ENCODE data around the gene IVNS1ABP.
"Not testable (repeated sequence)": the region's sequence is repeated elsewhere in the genome, so short reads cannot be mapped to it uniquely, and the experiment has no call there.

IVNS1ABP gene

DNA sequence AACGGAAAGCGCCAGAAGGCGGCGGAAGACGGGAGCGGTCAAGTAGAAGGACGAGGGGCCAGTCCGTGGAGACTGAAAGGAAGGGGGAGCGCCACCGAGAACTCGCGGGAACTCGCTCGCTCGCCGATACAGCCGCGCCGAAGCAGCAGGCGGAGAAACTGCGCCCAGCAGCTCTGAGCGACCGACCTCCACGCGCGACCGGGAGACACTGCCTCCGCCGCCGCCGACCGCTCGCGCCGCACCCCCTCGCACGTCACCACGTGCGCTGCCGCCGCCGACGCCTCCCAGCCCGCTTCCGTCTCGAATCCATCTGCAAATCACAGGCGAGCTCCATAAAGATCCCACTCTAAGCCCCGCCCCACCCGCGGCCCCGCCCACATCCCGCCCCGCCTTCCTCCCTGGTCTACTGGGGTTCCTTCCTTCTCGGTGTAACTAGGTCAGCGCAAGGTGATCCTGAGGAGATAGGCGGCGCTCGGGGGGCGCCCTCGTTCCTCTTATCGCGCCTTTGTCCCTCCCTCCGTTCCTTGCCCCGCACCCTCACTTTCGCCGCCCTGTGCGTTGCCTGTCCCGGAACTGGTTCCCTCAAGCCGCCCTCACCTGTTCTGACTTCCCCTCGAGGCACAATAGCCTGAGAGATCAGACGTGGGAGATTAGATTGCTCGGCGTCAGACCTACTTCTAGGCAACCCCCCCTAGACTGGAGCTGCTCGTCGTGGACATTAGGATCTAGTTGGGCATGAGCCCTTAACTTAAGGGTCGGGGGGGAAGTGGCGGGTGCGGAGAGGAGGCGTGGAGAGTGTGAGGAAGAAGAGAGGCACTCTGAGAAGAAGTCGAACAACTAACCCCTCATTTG is at the start of gene IVNS1ABP:
Gene IVNS1ABP (minus strand): TSS at position 210 of the 852 bp plus-strand sequence. CDS start 7,750 bp downstream, outside the sequence.
- DNase-seq (ENCODE audit: low read depth, low spot score): peak; percentile 96

- no peak for DNase-seq (ENCODE audit: low read depth, low spot score)
Measured at GRCh38 chr1:185365951-185366350, 48.9 kb upstream of the IVNS1ABP start.

- not testable (repeated sequence) for DNase-seq (ENCODE audit: low read depth, low spot score)
Measured at GRCh38 chr1:185364528-185364927, 47.5 kb upstream of the IVNS1ABP start.

- DNase-seq (ENCODE audit: low read depth, low spot score): no peak
Measured at GRCh38 chr1:185363205-185363604, 46.2 kb upstream of the IVNS1ABP start.

DNA sequence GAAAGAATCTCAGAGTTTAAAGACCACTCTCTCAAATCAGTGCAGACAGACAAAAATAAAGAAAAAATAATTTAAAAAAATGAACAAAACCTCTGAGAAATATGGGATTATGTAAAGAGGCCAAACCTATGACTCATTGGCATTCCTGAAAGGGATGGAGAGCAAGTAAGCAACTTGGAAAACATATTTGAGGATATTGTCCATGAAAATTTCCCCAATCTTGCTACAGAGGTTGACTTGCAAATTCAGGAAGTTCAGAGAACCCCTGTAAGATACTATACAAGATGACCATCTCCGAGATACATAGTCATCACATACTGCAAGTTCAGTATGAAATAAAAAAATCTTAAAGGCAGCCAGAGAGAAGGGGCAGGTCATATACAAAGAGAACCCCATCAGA is 43.7 kb upstream of the IVNS1ABP start:
- no peak for DNase-seq (ENCODE audit: low read depth, low spot score)

GRCh38 chr1:185358957-185359356 is 41.9 kb upstream of the IVNS1ABP start:
- no peak for DNase-seq (ENCODE audit: low read depth, low spot score)

GRCh38 chr1:185355947-185356346 is 38.9 kb upstream of the IVNS1ABP start:
- no peak for DNase-seq (ENCODE audit: low read depth, low spot score)

GRCh38 chr1:185353124-185353523 is 36.1 kb upstream of the IVNS1ABP start:
- DNase-seq (ENCODE audit: low read depth, low spot score): no peak

GRCh38 chr1:185351734-185352466 is 34.9 kb upstream of the IVNS1ABP start:
- DNase-seq (ENCODE audit: low read depth, low spot score): no peak

DNA sequence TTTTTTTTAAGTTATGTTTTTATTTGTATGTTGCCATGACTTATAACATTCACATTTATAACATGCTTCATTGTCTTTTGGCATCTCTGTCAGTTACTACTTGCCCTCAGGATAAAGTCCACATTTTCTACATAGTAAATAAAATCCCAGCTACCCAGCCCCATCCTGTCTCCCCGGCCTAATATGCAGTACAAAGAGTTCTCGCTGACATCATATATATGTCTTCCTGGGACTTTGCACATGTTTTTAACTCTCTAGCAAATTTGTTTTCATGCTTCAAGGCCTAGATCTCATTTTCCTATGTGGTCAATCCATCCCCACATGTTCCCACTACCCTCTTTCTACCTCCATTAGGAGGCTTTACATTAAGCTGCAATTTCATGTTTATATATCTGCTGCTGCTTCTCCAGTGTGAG is 33.0 kb upstream of the IVNS1ABP start:
- DNase-seq (ENCODE audit: low read depth, low spot score): no peak

DNA sequence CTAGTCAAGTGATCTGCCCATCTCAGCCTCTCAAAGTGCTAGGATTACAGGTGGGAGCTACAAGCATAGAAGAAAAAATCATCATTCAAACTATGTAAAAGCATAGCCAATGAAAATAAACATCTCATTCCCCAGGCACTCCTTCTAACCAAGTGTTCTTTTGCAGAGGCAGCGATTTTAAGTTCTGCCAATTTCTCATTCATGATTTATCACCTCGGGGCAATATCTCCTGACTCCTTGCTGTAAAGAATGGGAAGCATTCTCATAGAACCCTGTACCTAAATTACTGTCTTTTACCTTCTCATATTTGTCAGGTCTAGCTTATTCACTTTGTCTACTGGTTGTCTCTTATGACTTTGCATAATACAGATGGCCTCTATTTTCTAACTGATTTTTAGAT is 32.5 kb upstream of the IVNS1ABP start:
- DNase-seq (ENCODE audit: low read depth, low spot score): no peak

DNA sequence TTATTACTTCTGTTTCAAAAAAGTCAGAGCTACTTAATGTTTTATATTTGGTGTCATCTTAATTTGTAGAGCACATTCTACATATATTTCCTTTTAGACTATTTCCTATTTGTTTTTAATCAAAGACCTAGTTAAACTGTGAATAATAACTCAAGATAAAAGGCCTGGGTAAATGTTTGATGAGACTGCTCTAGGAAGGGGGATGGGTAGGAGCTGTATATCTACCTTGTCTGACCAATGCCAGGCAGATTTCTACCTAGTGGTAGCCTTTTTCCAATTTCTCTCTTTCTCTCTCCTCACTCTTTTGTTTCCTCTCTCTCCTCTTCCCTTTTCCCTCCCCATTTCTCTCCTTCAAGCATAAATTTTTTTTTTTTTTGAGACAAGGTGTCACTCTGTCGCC is 31.9 kb upstream of the IVNS1ABP start:
- no peak for DNase-seq (ENCODE audit: low read depth, low spot score)

DNA sequence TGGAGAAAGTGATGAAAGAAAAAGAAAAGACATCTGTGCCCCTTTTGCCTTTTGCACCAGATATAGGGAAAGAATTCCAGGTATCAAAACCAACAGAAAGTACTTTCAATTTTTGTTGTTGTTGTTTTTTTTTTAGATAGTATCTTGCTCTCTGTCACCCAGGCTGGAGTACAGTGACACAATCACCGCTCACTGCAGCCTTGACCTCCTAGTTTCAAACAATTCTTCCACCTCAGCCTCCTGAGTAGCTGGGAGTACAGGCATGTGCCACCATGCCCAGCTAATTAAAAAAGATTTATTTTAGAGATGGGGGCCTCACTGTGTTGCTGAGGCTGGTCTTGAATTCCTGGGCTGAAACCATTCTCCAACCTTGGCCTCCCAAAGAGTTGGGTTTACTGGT is 31.3 kb upstream of the IVNS1ABP start:
- DNase-seq (ENCODE audit: low read depth, low spot score): no peak

DNA sequence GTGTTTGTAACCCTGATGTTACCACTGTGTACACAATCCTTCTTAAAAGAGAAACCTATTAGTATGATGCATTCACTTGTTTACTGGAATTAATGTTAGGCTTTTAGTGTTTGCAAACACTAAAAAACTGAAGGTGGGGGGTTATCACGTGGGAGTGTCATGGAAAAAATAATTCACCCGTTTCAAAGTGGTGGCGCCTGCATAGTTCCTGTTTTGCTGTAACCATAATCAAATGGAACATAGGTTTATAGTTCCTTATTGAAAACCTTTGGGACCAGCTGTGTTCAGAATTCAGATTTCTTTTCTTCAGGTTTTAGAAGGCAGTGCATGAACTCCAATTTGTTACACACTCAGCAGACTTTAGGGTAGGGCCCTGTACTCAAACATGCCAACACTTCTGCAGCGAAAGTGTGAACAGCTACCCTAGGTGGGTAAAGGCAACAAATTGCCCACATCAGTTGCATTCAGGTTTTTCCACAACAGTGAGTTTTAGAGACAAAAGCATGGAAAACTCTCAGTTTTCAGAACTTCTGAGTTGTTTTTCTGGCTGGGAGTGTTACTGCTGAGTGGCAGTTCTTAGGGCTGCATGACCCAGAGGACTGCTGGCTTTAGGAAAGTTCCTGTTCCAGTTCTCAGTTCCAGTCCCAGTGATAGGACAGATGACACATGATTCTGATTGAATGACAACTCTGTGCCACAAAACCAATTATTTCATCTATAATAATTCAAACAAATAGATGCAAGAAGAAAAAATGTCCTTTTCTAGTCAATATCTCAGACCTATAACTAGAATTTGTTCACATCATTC is 29.1 kb upstream of the IVNS1ABP start:
- DNase-seq (ENCODE audit: low read depth, low spot score): no peak

DNA sequence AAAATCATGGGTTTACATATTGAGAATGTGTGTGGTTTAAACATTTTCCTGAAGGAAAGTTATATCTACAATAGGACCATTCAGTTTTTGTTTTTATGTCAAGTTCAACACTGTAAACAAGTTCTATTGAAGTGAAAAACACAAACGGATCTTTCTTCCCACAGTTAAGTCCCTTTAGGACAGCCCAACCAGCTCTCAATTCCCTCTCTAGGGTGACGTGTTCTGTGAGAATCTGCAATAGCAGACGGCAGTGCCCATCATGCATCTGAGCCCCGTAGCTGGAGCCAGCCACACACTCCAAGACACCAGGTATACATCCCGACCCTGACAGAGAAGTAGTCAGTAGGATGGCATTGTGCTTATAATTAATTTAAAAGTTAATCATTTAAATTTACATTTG is 26.3 kb upstream of the IVNS1ABP start:
- peak; percentile 39 for DNase-seq (ENCODE audit: low read depth, low spot score)

DNA sequence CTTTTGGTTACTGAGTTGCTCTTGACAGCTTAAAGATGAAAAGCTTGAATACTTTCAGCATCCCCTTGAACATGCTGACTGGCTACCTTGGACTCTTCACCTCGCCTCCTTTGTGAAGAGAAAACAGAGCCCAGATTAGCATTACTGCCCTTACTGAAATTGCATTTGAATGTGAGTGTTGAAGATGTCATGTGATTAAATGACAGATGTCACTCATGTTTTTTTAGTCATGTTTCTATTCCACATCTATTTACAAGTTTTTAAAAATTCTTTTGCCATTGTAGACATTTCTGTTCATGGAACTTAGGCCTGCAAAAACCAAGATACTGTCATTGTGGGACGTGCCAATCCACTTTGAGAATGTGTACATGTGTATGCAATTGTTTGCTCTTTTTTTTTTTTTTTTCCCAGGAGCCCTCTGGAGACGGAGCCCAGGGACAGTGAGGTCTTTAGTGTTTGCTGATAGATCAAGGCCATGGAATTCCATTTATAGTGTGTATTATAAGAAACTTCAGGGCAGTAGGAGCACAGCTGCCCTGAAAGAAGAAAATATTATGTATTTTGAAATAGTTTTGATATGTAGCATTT is 25.7 kb upstream of the IVNS1ABP start:
- DNase-seq (ENCODE audit: low read depth, low spot score): no peak

DNA sequence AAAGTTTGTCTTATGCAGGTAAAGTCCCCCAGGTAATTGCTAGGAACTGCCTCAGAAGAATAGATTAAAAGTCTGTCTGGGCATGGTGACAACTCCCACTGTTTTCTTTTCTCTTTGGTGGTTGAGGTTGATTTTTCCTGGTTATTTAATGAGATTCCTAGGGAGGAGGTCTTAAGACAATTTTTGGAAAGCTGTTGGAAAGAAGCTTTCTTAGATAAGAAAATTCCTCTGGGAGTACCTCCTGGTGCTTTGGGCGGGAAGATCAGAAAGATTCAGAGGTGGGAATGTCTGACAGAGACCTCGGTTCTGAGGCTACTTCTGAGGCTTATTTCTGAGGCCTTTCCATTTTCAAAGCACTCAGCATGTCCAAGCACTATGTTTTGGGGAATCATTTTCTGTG is 25.0 kb upstream of the IVNS1ABP start:
- DNase-seq (ENCODE audit: low read depth, low spot score): peak; percentile 22

DNA sequence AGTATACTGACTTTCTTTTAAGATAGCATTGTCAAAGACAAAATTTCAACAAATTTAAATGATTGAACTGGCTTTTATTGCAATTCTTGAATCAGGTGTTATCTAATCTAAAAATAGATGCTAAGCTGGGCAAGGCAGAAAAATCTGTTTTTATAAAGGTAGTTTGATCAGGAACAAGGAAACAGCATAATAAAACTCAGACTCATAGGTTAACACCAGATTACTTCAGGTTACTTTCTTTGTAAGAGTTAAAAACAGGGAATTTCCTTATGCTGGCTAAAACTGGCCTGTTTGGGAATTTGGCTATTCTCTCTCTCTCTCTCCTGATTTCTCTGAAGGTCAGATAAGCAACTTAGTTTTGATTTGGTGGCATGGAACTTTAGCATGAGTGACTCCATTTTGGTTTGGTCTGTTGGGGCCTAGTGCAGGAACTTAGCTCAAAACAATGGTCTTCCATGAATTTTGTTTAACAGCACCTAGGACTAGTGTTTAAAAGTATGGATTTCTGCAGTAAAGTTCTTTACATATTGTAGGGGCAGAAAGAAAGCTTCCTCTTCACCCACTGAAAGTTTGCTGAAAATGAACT is 24.2 kb upstream of the IVNS1ABP start:
- DNase-seq (ENCODE audit: low read depth, low spot score): no peak

DNA sequence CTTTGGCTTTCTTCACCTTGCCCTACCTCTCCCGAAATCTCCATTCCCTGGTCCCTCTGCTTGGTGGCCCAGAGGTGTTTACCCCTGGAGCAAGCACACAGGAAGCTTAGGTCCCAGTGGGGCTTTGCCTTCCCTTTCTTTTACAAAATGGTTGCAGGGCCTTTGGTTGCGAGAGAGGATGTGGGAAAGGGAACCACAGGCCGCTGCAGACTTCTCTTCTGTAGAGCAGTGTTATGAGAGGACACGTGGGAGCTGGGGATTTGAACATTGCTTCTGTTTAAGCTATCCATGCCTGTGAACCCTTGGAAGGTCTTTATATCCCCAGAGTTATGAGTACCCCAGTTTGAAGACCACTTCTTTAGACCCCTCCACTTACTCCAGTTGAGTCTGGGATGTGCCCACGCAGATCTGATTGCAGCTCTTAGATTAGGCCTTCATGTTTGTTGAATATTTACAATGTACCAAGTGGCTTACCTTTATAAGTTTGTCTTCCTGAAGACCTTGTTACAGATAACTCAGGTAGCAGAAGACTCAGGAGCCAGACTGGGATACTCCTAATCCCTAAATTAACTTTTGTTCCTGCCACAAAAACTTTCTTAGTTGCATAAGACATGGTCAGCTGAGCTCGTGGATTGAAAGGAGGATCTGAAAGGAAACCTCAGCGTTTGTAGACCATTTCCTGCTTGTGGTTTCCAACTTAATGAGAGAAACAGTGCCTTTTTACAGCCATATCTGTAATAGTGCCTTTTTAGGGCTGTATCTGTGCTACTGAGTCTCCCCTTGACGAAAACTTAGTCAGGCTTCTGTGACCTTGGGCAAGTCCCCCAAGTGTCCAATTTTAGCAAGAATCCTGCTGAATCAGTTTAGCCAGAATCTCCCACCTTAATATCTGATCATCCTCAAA is 21.9 kb upstream of the IVNS1ABP start:
- DNase-seq (ENCODE audit: low read depth, low spot score): no peak

GRCh38 chr1:185337246-185337645 is 20.2 kb upstream of the IVNS1ABP start:
- no peak for DNase-seq (ENCODE audit: low read depth, low spot score)

All from ELF-1 (cell line).